AG08396 (cell line): ENCODE data around the gene C2orf66.

Experiments used
- DNase-seq: peaks from one replicate; pipeline ENCODE4 v3.0.0; 2012; ENCODE audit warnings: low spot score, mixed read lengths

C2orf66 gene

GRCh38 chr2:196809260-196809659, at the start of gene C2orf66:
C2orf66 (minus strand) TSS chr2:196809355; CDS start chr2:196809336, 19 bp downstream.
- DNase-seq = no peak

GRCh38 chr2:196854629-196855028, 45.5 kb upstream of the C2orf66 start:
- DNase-seq = no peak

GRCh38 chr2:196853301-196854087, 44.3 kb upstream of the C2orf66 start:
- DNase-seq = no peak

- no peak for DNase-seq
Measured at GRCh38 chr2:196851088-196851487, 41.9 kb upstream of the C2orf66 start.

GRCh38 chr2:196849895-196850294, 40.7 kb upstream of the C2orf66 start:
- DNase-seq = peak; percentile 36

- DNase-seq = no peak
Measured at GRCh38 chr2:196846295-196846694, 37.1 kb upstream of the C2orf66 start.

- DNase-seq = no peak
Measured at GRCh38 chr2:196845371-196845770, 36.2 kb upstream of the C2orf66 start.

GRCh38 chr2:196840171-196840570, 31.0 kb upstream of the C2orf66 start:
- no peak for DNase-seq

GRCh38 chr2:196839574-196839973, 30.4 kb upstream of the C2orf66 start:
- DNase-seq = no peak

- no peak for DNase-seq
Measured at GRCh38 chr2:196836440-196836839, 27.3 kb upstream of the C2orf66 start.

GRCh38 chr2:196830701-196831100, 21.5 kb upstream of the C2orf66 start:
- DNase-seq = no peak

GRCh38 chr2:196827356-196827755, 18.2 kb upstream of the C2orf66 start:
- no peak for DNase-seq

- DNase-seq = peak; percentile 35
Measured at GRCh38 chr2:196823750-196824522, 14.8 kb upstream of the C2orf66 start.

GRCh38 chr2:196821195-196821594, 12.0 kb upstream of the C2orf66 start:
- peak; percentile 8 for DNase-seq

- DNase-seq = no peak
Measured at GRCh38 chr2:196808083-196808665, 981 bp downstream of the C2orf66 start.

GRCh38 chr2:196804381-196804780, 4.8 kb downstream of the C2orf66 start:
- DNase-seq = no peak

- no peak for DNase-seq
Measured at GRCh38 chr2:196802401-196802800, 6.8 kb downstream of the C2orf66 start.

GRCh38 chr2:196801674-196802261, 7.4 kb downstream of the C2orf66 start:
- DNase-seq = no peak

GRCh38 chr2:196798980-196799379, 10.2 kb downstream of the C2orf66 start:
- DNase-seq = no peak

- no peak for DNase-seq
Measured at GRCh38 chr2:196792865-196793264, 16.3 kb downstream of the C2orf66 start.

GRCh38 chr2:196783431-196784094, 25.6 kb downstream of the C2orf66 start:
- DNase-seq = peak; percentile 41

GRCh38 chr2:196767101-196767500, 42.1 kb downstream of the C2orf66 start:
- DNase-seq = no peak
